WTC11 (cell line): ENCODE data around the gene CAV3.

ENCODE experiments used
- ETV6 ChIP-seq: sonication (generic); formaldehyde crosslinking; IDR thresholded peaks from 2 replicates; pipeline ENCODE4 v1.8.1; 2022; ENCODE audit warnings: mild to moderate bottlenecking, missing genetic modification reagents
- ZBTB21 ChIP-seq: sonication (generic); formaldehyde crosslinking; IDR thresholded peaks from 2 replicates; pipeline ENCODE4 v1.8.1; 2023; ENCODE audit warnings: mild to moderate bottlenecking, missing genetic modification reagents, borderline replicate concordance
- ZNF121 ChIP-seq: sonication (generic); formaldehyde crosslinking; IDR thresholded peaks from 2 replicates; pipeline ENCODE4 v1.8.0; 2023; ENCODE audit warnings: missing genetic modification reagents
- ZNF263 ChIP-seq: sonication (generic); formaldehyde crosslinking; IDR thresholded peaks from 2 replicates; pipeline ENCODE4 v1.8.1; 2022; ENCODE audit warnings: low read depth, mild to moderate bottlenecking, moderate library complexity, missing genetic modification reagents
- ZNF396 ChIP-seq: fragments of 250-450 bp; sonication (Bioruptor Pico); IDR thresholded peaks from 2 replicates; pipeline ENCODE4 v1.8.0; 2021; ENCODE audit warnings: mild to moderate bottlenecking, moderate library complexity, borderline replicate concordance
- TF ChIP-seq, protein P1 (sequence below): fragments of 200-600 bp; IDR thresholded peaks from 2 replicates; pipeline ENCODE4 v1.8.0; 2022; ENCODE audit warnings: antibody characterized with exemption
- TF ChIP-seq, protein P2 (sequence below): sonication (generic); formaldehyde crosslinking; IDR thresholded peaks from 2 replicates; pipeline ENCODE4 v1.8.0; 2023; ENCODE audit warnings: mild to moderate bottlenecking, missing genetic modification reagents
- TF ChIP-seq, protein P3 (sequence below): sonication (generic); formaldehyde crosslinking; IDR thresholded peaks from 2 replicates; pipeline ENCODE4 v1.8.1; 2023; ENCODE audit warnings: mild to moderate bottlenecking, missing genetic modification reagents, borderline replicate concordance
- TF ChIP-seq, protein P4 (sequence below): sonication (generic); formaldehyde crosslinking; IDR thresholded peaks from 2 replicates; pipeline ENCODE4 v1.8.0; 2022; ENCODE audit warnings: mild to moderate bottlenecking, missing genetic modification reagents
- TF ChIP-seq, protein P5 (sequence below): sonication (generic); formaldehyde crosslinking; IDR thresholded peaks from 2 replicates; pipeline ENCODE4 v1.8.0; 2022; ENCODE audit warnings: mild to moderate bottlenecking, missing genetic modification reagents

DNA sequence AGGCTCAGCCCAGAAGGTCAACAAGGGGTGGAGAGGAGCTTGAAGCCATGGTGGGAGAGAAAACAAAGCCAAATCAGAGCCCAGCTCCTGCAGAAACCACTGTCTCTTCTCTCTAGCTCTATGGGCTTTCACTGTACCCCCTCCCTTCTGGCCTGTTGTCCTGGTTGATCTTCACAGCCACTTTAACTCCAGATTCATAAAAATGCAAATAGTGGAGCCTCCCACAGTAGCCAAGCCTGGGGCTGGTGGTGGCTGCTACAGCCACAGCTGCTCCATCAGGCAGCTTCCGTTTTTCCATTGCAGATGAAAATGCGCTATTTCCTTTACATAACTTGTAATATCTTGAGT, 20.7 kb upstream of the CAV3 start:
- TF ChIP-seq, protein P1, sequence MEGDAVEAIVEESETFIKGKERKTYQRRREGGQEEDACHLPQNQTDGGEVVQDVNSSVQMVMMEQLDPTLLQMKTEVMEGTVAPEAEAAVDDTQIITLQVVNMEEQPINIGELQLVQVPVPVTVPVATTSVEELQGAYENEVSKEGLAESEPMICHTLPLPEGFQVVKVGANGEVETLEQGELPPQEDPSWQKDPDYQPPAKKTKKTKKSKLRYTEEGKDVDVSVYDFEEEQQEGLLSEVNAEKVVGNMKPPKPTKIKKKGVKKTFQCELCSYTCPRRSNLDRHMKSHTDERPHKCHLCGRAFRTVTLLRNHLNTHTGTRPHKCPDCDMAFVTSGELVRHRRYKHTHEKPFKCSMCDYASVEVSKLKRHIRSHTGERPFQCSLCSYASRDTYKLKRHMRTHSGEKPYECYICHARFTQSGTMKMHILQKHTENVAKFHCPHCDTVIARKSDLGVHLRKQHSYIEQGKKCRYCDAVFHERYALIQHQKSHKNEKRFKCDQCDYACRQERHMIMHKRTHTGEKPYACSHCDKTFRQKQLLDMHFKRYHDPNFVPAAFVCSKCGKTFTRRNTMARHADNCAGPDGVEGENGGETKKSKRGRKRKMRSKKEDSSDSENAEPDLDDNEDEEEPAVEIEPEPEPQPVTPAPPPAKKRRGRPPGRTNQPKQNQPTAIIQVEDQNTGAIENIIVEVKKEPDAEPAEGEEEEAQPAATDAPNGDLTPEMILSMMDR = no peak
- no peak for TF ChIP-seq ZNF263 (CRISPR knock-in tag)
- TF ChIP-seq, protein P2, sequence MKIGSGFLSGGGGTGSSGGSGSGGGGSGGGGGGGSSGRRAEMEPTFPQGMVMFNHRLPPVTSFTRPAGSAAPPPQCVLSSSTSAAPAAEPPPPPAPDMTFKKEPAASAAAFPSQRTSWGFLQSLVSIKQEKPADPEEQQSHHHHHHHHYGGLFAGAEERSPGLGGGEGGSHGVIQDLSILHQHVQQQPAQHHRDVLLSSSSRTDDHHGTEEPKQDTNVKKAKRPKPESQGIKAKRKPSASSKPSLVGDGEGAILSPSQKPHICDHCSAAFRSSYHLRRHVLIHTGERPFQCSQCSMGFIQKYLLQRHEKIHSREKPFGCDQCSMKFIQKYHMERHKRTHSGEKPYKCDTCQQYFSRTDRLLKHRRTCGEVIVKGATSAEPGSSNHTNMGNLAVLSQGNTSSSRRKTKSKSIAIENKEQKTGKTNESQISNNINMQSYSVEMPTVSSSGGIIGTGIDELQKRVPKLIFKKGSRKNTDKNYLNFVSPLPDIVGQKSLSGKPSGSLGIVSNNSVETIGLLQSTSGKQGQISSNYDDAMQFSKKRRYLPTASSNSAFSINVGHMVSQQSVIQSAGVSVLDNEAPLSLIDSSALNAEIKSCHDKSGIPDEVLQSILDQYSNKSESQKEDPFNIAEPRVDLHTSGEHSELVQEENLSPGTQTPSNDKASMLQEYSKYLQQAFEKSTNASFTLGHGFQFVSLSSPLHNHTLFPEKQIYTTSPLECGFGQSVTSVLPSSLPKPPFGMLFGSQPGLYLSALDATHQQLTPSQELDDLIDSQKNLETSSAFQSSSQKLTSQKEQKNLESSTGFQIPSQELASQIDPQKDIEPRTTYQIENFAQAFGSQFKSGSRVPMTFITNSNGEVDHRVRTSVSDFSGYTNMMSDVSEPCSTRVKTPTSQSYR = no peak
- no peak for TF ChIP-seq ETV6 (CRISPR knock-in tag)
- TF ChIP-seq ZNF121 (CRISPR knock-in tag) = no peak
- TF ChIP-seq, protein P3, sequence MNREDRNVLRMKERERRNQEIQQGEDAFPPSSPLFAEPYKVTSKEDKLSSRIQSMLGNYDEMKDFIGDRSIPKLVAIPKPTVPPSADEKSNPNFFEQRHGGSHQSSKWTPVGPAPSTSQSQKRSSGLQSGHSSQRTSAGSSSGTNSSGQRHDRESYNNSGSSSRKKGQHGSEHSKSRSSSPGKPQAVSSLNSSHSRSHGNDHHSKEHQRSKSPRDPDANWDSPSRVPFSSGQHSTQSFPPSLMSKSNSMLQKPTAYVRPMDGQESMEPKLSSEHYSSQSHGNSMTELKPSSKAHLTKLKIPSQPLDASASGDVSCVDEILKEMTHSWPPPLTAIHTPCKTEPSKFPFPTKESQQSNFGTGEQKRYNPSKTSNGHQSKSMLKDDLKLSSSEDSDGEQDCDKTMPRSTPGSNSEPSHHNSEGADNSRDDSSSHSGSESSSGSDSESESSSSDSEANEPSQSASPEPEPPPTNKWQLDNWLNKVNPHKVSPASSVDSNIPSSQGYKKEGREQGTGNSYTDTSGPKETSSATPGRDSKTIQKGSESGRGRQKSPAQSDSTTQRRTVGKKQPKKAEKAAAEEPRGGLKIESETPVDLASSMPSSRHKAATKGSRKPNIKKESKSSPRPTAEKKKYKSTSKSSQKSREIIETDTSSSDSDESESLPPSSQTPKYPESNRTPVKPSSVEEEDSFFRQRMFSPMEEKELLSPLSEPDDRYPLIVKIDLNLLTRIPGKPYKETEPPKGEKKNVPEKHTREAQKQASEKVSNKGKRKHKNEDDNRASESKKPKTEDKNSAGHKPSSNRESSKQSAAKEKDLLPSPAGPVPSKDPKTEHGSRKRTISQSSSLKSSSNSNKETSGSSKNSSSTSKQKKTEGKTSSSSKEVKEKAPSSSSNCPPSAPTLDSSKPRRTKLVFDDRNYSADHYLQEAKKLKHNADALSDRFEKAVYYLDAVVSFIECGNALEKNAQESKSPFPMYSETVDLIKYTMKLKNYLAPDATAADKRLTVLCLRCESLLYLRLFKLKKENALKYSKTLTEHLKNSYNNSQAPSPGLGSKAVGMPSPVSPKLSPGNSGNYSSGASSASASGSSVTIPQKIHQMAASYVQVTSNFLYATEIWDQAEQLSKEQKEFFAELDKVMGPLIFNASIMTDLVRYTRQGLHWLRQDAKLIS (CRISPR knock-in tag) = no peak
- TF ChIP-seq ZNF396 (CRISPR knock-in tag) = no peak
- TF ChIP-seq, protein P4, sequence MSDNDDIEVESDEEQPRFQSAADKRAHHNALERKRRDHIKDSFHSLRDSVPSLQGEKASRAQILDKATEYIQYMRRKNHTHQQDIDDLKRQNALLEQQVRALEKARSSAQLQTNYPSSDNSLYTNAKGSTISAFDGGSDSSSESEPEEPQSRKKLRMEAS = no peak
- TF ChIP-seq ZBTB21 (CRISPR knock-in tag) = no peak
- TF ChIP-seq, protein P5, sequence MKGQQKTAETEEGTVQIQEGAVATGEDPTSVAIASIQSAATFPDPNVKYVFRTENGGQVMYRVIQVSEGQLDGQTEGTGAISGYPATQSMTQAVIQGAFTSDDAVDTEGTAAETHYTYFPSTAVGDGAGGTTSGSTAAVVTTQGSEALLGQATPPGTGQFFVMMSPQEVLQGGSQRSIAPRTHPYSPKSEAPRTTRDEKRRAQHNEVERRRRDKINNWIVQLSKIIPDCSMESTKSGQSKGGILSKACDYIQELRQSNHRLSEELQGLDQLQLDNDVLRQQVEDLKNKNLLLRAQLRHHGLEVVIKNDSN (CRISPR knock-in tag) = no peak
